GM19468 (cell line): ENCODE measurements around the gene FXN.

ENCODE experiments used
- ATAC-seq: cut with Tn5 transposase; IDR thresholded peaks from one replicate; pipeline ENCODE4 v1.9.1; 2021; ENCODE audit warnings: mild to moderate bottlenecking, moderate library complexity, moderate number of reproducible peaks; ENCODE audit not compliant: unreplicated experiment; ENCODE audit errors: extremely low read depth

FXN gene

DNA sequence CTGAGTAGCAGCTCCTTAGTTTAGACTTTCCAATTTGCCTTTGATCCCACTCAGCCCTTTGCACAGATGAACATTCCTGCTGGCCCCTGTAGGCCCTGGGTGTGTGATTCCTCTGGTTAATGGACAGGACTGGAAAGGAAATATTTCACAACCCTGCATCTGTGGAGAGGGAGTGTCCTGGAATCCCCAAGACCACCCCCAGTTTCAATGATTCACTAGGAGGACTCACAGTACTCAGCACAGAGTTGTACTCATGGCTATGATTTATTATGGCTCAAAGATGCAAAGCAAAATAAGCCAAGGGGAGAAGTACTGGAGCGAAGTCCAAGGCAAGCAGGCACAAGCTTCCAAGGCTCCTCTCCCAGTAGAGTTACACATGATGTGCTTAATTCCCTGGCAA is 96.1 kb downstream of the FXN start:
- ATAC-seq: no peak

DNA sequence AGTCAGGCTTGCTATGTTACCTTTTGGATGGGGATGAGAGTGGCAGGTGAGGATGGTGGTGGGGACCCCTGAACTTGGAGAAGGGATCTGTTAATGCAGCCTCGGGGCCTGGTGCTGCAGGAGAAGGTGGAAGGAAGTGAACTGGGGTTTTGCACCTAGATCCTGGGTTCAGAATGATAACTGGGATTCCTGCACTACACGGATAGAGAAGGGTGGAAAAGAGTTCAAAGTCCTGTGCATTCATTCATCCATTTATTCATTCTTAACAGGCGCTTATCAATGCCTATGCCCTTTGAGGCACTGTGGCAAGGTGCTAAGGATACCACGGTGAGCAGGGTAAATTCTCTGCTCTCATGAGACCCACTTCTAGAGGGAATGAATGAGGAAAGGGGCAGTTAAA is 96.8 kb downstream of the FXN start:
- ATAC-seq: no peak

DNA sequence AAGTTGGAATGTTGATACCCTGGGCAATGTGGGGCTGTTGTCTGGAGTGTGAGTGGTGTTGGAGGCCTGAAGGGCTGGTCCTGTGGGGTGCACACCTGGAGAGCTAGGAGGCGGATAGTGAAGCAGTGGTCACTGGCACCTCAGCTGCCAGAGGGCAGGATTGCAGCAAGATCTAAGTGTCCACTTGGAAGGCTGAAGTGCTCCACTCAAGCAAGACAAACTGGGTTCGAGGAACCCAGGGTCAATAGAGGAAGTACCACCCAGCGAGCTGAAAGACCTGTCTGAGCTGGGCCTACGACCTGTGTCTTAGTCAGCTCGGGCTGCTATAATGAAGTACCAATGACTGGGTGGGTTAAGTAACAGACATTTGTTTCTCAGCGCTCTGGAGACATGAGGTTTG is 98.9 kb downstream of the FXN start:
- ATAC-seq: no peak

- ATAC-seq: no peak
Observed at GRCh38 chr9:69136185-69136584, 100.6 kb downstream of the FXN start.

DNA sequence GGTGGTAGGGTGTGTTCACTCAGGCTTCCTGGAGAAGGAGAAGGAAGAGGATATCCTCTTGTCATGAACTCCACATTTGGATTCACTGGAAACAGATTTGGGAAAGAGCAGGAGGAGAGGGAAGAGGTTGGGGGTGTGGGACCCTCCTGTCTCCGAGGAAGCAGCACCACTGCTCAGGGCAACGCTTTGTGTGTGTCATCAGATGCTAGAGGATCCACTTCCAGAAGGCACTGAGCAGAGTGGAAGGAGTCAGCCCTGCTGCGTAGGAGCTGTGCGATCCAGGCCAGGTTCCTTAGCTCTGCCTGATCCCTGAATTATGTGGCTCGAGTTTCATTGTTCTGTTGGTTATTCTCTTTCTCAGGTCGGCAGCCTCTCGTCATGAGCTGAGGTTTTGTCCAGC is 101.2 kb downstream of the FXN start:
- ATAC-seq: no peak

GRCh38 chr9:69137311-69137710 is 101.8 kb downstream of the FXN start:
- no peak for ATAC-seq

- ATAC-seq: no peak
Observed at GRCh38 chr9:69139596-69139995, 104.0 kb downstream of the FXN start.

DNA sequence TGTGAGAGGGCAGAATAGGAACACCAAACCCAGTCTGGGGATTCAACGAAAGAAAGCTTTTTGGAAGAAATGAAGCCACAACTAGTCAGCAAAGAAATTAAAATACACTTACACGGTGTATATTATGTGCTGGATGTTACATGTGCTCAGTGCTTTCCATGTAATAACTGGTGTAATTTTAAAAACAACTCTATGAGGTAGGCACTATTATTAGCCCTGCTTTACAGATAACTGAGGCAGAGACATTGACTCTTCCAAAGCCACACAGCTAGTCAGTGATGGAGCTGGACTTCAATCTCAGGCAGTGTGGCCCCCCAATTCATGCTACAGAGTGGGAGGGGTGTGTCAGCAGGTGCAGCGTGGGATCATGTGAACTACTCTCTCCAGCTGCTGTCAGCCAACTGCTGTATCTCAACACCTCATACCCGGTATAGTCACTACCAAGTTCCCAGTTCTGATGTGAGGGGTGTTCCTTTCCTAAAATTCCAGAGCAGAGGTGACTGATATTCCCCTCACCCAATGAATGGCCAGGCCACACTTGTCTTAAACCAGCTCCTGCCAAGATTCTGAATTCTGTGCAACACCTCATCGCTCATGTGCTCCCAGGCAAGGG is 104.7 kb downstream of the FXN start:
- no peak for ATAC-seq

DNA sequence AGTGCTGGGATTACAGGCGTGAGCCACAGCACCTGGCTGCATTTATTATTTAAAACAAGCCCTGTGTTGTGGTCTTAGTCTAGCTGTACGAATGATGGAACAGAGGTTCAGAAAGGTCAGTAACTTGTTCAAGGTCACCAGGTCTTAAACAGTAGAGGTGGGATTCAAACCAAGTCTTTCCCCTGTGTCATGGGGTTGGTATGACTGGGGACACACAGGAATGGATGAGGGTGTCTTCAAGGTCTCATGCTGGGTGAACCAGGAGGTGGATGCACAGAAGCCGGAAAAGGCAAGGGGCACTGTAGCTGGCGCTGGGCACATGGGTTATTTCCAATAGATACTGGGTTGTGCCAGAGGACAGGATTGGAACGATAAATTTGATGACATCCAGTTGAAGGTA is 106.3 kb downstream of the FXN start:
- ATAC-seq: no peak

DNA sequence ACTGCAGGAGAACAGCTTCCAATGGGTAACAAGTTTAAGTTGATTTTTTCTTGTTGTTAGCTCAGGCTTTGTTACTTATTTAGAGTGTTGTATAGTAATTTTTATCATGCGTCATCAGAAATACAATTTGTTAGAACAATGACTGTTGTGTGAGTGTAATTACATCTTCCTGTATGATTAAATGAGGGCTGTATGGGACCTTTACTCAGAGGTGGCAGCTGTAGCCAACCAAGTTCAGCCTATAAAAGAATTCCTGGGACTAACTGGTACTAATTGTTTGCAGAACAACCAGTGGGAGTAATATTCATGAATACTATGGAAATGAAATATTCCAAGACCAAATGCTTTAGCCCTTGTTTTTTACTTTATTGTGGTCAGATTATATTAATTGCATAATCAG is 107.7 kb downstream of the FXN start:
- no peak for ATAC-seq

DNA sequence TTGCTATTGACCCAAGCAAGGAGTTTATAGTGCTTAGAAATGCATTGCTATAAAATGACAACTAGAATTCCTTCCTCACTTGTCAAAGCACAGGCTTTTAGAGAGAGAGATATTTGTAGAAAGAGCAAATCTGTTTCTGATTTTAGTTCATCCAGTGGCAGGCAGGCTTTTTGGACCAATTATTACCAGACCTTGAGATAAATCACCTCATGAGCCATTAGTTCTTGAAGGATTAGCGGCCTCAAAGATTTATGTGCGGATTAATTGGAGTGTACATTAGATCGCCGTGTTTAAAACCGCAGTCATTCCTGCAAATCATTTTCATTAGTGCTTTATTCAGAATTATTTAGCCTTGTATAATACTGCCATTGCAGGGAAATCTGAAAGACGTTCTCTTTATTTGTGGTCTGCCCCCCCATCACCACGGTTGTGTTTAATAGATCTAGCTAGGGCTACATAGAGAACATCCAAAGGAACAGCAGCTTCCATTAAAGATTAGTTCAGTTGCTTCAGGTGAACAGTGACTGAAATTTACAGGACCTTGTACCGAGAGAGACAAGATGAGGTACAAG is 109.7 kb downstream of the FXN start:
- ATAC-seq: no peak

- no peak for ATAC-seq
Observed at GRCh38 chr9:69147041-69147834, 111.7 kb downstream of the FXN start.

GRCh38 chr9:69149321-69149807 is 113.8 kb downstream of the FXN start:
- no peak for ATAC-seq
